ENCODE measurements around the gene ALPL.

Gene ALPL

DNA sequence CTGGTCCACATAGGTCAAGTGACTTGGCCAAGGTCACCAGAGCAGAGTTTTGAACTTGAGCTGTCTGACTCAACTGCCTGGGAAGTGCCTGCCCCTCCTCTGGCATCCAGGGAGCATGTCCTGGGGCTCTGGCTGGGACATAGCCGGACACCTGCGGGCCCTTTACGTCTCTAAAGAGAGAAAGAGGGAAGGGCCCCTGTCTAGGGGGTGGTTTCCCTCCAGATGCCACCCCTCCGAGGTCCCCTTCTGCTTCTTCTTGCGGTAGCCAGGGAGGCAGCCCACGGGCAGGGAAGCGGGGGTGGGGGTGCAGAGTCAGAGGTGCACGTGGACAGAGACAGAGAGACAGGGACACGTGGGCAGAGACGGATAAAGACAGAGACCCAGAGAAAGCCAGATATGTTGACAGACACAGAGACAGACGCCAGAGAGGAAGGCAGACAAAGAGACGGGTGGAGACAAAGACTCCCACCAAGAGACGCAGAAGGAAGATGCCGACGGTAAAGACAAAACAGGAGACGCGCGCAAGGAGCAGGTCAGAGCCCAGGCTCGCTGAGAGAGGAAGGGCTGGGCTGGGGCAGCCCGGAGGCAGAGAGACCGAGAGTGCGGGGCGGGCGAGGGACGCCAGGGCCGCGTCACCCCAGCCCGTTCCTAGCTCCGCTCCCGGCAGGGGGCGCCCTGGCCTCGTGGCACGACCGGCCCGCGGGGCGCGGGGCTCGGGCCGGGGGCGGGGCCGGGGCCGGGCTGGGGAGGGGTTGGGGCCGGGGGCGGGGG lies 458 bp upstream of the ALPL start:
- Histone ChIP-seq H3K36me3 (ENCODE audit: control insufficient read depth in 2 of 2, insufficient read depth in 1 of 2, low read length in 2 of 2) (no peaks in the 10 kb centered on the region), H3K4me1 (ENCODE audit: control insufficient read depth, insufficient read depth, low read length) (no peaks in the 10 kb centered on the region), H3K4me3 (ENCODE audit: low read depth, low read length) (peak overlapping the region; percentile 7), H3K27ac (ENCODE audit: extremely low read depth, low read depth, low read length) (no peak overlapping the region), H3K9me3 (ENCODE audit: control insufficient read depth, insufficient read depth, low read depth, low read length) (no peaks in the 10 kb centered on the region)
- ChIA-PET CTCF (interaction anchor here (0.6 to 2.0 kb wide), 12 partner anchors 10 to 455 kb away, joined by 3 to 8 read pairs (median 4); no protein-coding TSS in a partner anchor), POLR2A (no interaction called here)
- TF ChIP-seq ZBTB8A (tag by site-specific recombination; IDR thresholded peaks at IDR 0.05), result 0 out of 2 replicates have a peak, but pooled peaks have one; percentile 18
- TF ChIP-seq, protein P1, sequence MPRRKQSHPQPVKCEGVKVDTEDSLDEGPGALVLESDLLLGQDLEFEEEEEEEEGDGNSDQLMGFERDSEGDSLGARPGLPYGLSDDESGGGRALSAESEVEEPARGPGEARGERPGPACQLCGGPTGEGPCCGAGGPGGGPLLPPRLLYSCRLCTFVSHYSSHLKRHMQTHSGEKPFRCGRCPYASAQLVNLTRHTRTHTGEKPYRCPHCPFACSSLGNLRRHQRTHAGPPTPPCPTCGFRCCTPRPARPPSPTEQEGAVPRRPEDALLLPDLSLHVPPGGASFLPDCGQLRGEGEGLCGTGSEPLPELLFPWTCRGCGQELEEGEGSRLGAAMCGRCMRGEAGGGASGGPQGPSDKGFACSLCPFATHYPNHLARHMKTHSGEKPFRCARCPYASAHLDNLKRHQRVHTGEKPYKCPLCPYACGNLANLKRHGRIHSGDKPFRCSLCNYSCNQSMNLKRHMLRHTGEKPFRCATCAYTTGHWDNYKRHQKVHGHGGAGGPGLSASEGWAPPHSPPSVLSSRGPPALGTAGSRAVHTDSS (tag by site-specific recombination; IDR thresholded peaks at IDR 0.05), result no peak
- TF ChIP-seq ZBTB7A (tag by site-specific recombination; IDR thresholded peaks at IDR 0.05; ENCODE audit: low read depth), result 0 out of 2 replicates have a peak, but pooled peaks have one; percentile 46
- no peak for TF ChIP-seq ZNF423 (tag by site-specific recombination; IDR thresholded peaks at IDR 0.05)
- TF ChIP-seq EGR2 (tag by site-specific recombination; IDR thresholded peaks at IDR 0.05; ENCODE audit: low read depth), result peak; percentile 69
- no peak for TF ChIP-seq SCRT1 (tag by site-specific recombination; IDR thresholded peaks at IDR 0.05; ENCODE audit: borderline replicate concordance)
- TF ChIP-seq YY1 (tag by site-specific recombination; IDR thresholded peaks at IDR 0.05), result no peak
- no peak for TF ChIP-seq ZNF132 (tag by site-specific recombination; IDR thresholded peaks at IDR 0.05; ENCODE audit: borderline replicate concordance)
- no peak for TF ChIP-seq ZNF341 (tag by site-specific recombination; IDR thresholded peaks at IDR 0.05; ENCODE audit: low read depth)
- TF ChIP-seq ZFHX2 (tag by site-specific recombination; conservative IDR thresholded peaks at IDR 0.05), result peak; percentile 53
- no peak for TF ChIP-seq WT1 (tag by site-specific recombination; IDR thresholded peaks at IDR 0.05)
- no peak for TF ChIP-seq ZNF202 (tag by site-specific recombination; IDR thresholded peaks at IDR 0.05; ENCODE audit: borderline replicate concordance)
- TF ChIP-seq, protein P2, sequence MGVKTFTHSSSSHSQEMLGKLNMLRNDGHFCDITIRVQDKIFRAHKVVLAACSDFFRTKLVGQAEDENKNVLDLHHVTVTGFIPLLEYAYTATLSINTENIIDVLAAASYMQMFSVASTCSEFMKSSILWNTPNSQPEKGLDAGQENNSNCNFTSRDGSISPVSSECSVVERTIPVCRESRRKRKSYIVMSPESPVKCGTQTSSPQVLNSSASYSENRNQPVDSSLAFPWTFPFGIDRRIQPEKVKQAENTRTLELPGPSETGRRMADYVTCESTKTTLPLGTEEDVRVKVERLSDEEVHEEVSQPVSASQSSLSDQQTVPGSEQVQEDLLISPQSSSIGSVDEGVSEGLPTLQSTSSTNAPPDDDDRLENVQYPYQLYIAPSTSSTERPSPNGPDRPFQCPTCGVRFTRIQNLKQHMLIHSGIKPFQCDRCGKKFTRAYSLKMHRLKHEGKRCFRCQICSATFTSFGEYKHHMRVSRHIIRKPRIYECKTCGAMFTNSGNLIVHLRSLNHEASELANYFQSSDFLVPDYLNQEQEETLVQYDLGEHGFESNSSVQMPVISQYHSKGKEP (tag by site-specific recombination; IDR thresholded peaks at IDR 0.05), result no peak
- TF ChIP-seq ZBTB21 (tag by site-specific recombination; IDR thresholded peaks at IDR 0.05), result no peak
- TF ChIP-seq GLIS2 (tag by site-specific recombination; IDR thresholded peaks at IDR 0.05), result no peak
- no peak for TF ChIP-seq ZNF571 (tag by site-specific recombination; IDR thresholded peaks at IDR 0.05)
- no peak for TF ChIP-seq KLF16 (tag by site-specific recombination; IDR thresholded peaks at IDR 0.05)
- TF ChIP-seq ZNF335 (tag by site-specific recombination; conservative IDR thresholded peaks at IDR 0.05), result peak; percentile 89
- TF ChIP-seq ZNF114 (tag by site-specific recombination; IDR thresholded peaks at IDR 0.05), result no peak
- no peak for TF ChIP-seq ZNF837 (tag by site-specific recombination; IDR thresholded peaks at IDR 0.05)
- TF ChIP-seq, protein P3, sequence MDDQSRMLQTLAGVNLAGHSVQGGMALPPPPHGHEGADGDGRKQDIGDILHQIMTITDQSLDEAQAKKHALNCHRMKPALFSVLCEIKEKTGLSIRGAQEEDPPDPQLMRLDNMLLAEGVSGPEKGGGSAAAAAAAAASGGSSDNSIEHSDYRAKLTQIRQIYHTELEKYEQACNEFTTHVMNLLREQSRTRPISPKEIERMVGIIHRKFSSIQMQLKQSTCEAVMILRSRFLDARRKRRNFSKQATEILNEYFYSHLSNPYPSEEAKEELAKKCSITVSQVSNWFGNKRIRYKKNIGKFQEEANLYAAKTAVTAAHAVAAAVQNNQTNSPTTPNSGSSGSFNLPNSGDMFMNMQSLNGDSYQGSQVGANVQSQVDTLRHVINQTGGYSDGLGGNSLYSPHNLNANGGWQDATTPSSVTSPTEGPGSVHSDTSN (CRISPR knock-in tag; IDR thresholded peaks at IDR 0.05), result no peak
- TF ChIP-seq, protein P4, sequence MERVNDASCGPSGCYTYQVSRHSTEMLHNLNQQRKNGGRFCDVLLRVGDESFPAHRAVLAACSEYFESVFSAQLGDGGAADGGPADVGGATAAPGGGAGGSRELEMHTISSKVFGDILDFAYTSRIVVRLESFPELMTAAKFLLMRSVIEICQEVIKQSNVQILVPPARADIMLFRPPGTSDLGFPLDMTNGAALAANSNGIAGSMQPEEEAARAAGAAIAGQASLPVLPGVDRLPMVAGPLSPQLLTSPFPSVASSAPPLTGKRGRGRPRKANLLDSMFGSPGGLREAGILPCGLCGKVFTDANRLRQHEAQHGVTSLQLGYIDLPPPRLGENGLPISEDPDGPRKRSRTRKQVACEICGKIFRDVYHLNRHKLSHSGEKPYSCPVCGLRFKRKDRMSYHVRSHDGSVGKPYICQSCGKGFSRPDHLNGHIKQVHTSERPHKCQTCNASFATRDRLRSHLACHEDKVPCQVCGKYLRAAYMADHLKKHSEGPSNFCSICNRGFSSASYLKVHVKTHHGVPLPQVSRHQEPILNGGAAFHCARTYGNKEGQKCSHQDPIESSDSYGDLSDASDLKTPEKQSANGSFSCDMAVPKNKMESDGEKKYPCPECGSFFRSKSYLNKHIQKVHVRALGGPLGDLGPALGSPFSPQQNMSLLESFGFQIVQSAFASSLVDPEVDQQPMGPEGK (tag by site-specific recombination; IDR thresholded peaks at IDR 0.05), result peak; percentile 48; the same call in 1 of the 2 replicates
- TF ChIP-seq GLI2 (tag by site-specific recombination; IDR thresholded peaks at IDR 0.05; ENCODE audit: borderline replicate concordance, low read depth), result no peak
- no peak for TF ChIP-seq ZNF560 (tag by site-specific recombination; IDR thresholded peaks at IDR 0.05; ENCODE audit: borderline replicate concordance)
- TF ChIP-seq ZBTB1 (tag by site-specific recombination; IDR thresholded peaks at IDR 0.05), result no peak
- TF ChIP-seq ZEB2 (tag by site-specific recombination; IDR thresholded peaks at IDR 0.05), result 0 out of 2 replicates have a peak, but pooled peaks have one; percentile 31
- TF ChIP-seq ZNF530 (tag by site-specific recombination; IDR thresholded peaks at IDR 0.05; ENCODE audit: low read depth), result no peak
- no peak for TF ChIP-seq ZNF585B (tag by site-specific recombination; IDR thresholded peaks at IDR 0.05)
- no peak for TF ChIP-seq ZNF23 (tag by site-specific recombination; IDR thresholded peaks at IDR 0.05; ENCODE audit: borderline replicate concordance)
- TF ChIP-seq ZNF777 (tag by site-specific recombination; IDR thresholded peaks at IDR 0.05; ENCODE audit: borderline replicate concordance), result peak; percentile 44; the same call in 1 of the 2 replicates
- TF ChIP-seq ZNF654 (tag by site-specific recombination; IDR thresholded peaks at IDR 0.05; ENCODE audit: low read depth), result 0 out of 2 replicates have a peak, but pooled peaks have one; percentile 10
- no peak for TF ChIP-seq FEZF1 (tag by site-specific recombination; IDR thresholded peaks at IDR 0.05)
